CD4-positive, alpha-beta T cell treated with Interleukin-2 at 100 ng/mL for 4 hours (primary cell): ENCODE data around the gene AKR1C8.
"Not testable (repeated sequence)": the region's sequence is repeated elsewhere in the genome, so short reads cannot be mapped to it uniquely, and the experiment has no call there.

ENCODE experiments used
- DNase-seq: peaks from one replicate; pipeline ENCODE4 v3.0.0-alpha.2; 2020; ENCODE audit warnings: low spot score

Gene AKR1C8

GRCh38 chr10:5165738-5166137 lies 19.2 kb downstream of the AKR1C8 start:
- no peak for DNase-seq

DNA sequence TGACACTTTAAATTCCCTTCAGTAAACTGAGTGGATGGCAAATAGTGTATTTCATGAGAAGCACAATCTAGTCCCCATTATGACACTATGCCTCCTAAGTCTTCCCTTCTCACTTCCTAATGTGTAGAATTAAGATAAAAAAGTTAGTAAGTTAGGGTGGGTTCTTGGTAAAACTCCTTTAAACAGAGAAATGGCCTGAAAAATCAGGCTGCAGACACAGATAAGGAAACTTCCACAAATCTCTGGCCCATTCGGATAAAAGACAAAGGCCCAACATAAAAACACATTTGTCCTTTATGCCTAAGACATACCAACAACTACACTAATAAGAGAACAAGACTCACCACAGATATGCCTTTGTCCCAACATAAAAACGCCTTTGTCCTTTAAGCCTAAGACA lies 21.5 kb downstream of the AKR1C8 start:
- DNase-seq: no peak

- no peak for DNase-seq
Observed at GRCh38 chr10:5159126-5159525, 25.8 kb downstream of the AKR1C8 start.

DNA sequence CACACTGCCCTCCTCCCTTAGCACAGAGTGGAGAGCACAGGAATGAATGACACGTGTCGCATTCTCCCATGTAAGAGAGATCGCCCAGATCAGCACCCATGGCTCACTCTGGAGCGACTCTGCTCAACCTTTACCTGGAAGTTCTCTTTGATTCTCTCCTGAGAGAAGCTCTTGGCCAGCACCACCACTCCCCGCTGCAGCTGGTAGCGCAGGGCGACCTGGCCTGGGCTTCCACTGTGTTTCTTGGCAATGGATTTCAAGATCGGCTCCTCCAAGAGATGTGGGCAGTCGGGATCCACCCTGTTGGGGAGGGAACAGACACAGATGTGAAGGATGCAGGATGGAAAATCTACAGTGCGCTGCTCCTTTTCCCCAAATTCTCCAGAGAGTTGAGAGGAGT lies 27.4 kb downstream of the AKR1C8 start:
- DNase-seq: no peak

- no peak for DNase-seq
Observed at GRCh38 chr10:5155951-5156350, 29.0 kb downstream of the AKR1C8 start.

- DNase-seq: no peak
Observed at GRCh38 chr10:5151076-5151475, 33.9 kb downstream of the AKR1C8 start.

- no peak for DNase-seq
Observed at GRCh38 chr10:5148678-5149032, 36.3 kb downstream of the AKR1C8 start.

- no peak for DNase-seq
Observed at GRCh38 chr10:5147981-5148677, 36.8 kb downstream of the AKR1C8 start.

DNA sequence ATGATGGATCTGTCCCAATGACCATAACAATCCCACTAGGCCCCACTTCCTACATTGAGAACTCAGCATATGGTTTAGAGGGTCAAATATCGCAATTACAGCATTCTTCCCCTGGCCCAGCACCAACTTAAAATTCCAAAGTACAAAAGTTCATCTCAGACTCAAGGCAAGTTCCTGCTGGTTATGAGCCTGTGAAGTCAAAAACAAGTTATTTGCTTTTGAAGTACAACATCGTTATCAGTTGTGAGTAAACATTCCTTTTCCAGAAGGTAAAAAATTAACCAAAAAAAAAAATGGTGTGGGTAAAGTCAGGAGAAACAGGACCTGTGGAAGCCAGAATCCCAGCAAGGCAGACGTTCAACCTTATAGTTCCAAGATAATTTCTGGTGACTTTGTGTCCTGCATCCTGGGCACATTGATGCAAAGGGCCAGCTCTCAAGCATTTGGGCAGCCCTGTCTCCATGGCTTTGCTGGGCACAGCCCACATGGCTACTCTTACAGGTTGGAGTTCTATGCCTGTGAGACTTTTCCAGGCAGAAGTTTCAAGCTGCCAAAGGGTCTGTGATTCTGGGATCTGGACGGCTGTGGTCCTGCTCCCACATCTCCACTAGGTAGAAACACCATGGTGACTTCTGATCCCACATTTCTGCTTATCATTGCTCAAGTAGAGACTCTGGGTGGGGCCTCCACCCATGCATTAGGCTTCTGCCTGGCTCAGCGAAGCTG lies 37.5 kb downstream of the AKR1C8 start:
- DNase-seq: no peak

GRCh38 chr10:5146920-5147254 lies 38.1 kb downstream of the AKR1C8 start:
- no peak for DNase-seq

DNA sequence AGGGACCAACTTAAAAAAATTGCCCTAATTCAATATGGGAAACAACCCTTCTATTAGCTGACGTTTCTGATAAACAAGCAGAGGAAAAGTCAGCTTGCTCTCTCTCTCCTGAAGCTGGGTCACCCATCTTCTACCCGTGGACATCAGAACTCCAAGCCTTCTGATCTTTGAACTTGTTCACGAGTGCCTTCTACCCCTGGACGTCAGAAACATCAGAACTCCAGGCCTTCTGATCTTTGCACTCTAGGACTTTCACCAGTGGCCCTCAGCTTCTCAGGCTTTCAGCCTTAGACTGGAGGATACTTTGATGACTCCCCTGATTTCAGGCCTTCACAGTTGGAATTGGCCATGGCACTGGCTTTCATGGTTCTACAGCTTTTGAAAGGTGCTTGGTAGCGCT lies 41.8 kb downstream of the AKR1C8 start:
- no peak for DNase-seq

DNA sequence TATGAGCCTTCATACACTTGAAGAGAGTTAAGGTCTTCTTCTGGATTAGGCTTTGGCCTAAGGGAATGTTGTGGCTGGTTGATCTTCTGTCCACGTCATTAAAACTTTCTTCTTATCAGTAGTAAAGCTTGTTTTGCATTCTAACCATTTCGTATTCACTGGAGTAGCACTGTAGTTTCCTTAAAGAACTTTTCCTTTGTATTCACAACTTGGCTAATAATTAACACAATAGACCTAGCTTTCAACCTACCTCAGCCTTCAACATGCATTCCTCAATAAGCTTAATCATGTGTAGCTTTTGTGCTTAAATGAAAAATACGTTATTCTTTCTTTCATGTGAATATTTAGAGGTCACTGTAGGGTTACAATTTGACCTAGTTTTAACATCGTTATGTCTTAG lies 42.8 kb downstream of the AKR1C8 start:
- no peak for DNase-seq

- not testable (repeated sequence) for DNase-seq
Observed at GRCh38 chr10:5137699-5138098, 47.3 kb downstream of the AKR1C8 start.

DNA sequence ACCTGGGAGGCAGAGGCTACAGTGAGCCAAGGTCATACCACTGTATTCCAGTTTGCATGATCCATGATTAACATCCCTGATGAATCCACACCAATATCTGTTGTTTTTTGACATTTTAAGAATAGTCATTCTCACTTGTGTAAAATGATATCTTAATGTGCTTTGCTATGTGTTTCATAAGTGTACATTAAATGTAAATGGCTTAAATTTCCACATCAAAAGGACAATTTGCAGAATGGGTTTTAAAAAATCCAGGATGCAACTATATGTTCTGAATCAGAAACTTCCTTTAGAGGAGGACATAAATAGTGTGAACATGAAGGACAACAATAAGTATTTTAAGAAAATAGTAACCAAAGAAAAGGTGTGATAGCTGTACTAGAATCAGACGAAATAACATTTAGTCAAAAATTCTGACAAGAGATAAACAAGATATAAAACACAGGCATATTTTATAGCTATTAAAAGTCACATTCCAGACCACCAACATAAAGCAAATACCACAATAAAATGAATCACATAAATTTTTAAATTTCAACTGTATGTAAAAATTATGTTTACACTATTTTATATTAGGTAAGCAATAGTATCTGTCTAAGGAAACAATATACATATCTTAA lies 48.4 kb downstream of the AKR1C8 start:
- DNase-seq: no peak

GRCh38 chr10:5135581-5135980 lies 49.4 kb downstream of the AKR1C8 start:
- no peak for DNase-seq

- no peak for DNase-seq
Observed at GRCh38 chr10:5125315-5126044, 59.5 kb downstream of the AKR1C8 start.

DNA sequence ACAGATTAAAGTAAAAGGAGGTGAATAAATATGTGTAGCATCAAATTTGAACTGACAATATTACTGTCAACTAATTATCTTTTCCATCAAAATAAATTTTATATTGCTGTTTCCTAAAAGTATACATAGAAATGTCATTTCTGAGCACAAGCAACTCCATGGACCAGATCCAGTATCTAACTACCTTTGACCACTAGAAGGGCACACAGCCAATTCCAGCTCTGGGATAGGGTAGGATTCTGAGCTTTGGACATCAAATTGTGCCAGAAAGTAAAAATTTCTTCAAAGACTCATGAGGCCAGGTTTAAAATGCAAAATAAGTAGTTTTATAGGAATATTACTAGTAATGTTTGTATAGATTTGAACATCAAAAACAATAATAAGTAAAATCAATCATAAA lies 61.1 kb downstream of the AKR1C8 start:
- DNase-seq: no peak

DNA sequence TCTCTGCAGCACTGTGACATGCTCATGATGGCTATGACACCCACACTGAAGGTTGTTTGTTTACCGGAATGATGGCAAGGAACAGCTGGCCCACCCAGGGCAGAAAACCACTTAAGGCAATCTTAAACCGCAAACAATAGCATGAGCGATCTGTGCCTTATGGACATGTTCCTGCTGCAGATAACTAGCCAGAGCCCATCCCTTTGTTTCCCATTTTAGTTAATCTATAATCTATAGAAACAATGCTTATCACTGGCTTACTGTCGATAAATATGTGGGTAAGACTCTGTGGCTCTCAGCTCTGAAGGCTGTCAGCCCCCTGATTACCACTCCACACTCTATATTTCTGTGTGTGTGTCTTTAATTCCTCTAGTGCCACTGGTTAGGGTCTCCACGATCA lies 65.0 kb downstream of the AKR1C8 start:
- DNase-seq: not testable (repeated sequence)

DNA sequence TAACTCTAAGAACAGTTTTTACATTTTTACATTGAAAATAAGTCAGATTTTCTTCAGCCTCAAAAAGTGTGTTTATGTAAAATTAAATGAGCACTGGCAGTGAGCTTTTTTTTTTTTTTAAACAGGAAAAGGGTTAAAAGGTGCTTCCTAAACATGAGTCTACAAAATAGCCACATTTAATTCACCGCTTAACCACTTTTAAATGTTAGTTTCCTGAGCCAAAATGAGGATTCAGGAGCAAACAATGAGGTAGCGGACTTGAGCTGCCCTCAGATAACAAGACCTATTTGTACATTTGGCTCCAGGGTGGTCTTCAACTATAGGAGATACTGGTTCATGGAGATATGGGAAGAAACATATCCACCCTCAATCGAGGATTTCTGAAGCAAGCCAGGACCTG lies 67.9 kb downstream of the AKR1C8 start:
- DNase-seq: no peak

- no peak for DNase-seq
Observed at GRCh38 chr10:5116621-5117020, 68.3 kb downstream of the AKR1C8 start.

GRCh38 chr10:5109861-5110260 lies 75.1 kb downstream of the AKR1C8 start:
- not testable (repeated sequence) for DNase-seq

DNA sequence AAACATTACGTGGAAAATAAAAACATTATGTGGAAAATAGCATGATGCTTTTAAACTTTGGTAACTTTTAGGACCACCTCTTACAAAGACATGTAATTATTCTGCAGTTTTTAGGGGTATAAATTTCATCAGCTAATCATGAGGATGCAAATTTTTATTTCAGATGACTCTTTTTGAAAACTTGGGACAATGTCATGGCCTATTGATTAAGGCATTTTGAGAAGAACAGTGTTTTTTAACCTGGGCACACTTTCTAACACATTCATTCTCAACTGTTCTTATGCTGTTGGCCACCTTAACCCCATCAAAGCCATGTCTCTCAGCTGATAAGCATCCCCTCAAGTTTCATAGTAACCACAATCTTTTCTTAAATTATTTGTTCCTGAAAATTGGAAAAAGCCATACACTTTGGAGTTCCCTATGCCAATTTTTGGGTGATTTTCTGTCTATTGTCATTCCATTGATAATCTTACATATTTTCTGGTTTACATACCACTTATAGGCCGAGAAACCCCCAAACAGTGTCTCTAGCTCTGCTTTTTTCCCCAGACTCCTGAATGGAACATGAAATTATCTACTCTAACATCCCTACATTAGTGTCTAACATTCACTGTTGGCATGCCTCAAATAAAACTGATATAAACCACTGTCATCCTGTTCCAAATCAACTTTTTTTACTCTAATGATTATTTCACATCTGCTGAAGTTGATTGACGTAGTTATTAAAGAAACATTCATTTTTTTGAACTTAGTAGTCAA lies 76.1 kb downstream of the AKR1C8 start:
- DNase-seq: no peak
